Germinal center (tissue), 1 donor: Measurements from ENCODE around the gene RRP9.
"Not testable (repeated sequence)": the region's sequence is repeated elsewhere in the genome, so short reads cannot be mapped to it uniquely, and the experiment has no call there.

Experiments used
- DNase-seq: peaks from one replicate; pipeline ENCODE4 v3.0.0; 2012; ENCODE audit warnings: mixed read lengths, low spot score

Gene RRP9

GRCh38 chr3:51941798-51942602 is at the start of gene RRP9, which contains the start of gene PARP3:
Gene RRP9, minus strand, starts transcription at chr3:51941904. Its CDS starts 37 bp downstream, at chr3:51941867.
Gene PARP3, plus strand, starts transcription at chr3:51942363. Its CDS starts 993 bp downstream, at chr3:51943356.
- peak; percentile 99 for DNase-seq

- not testable (repeated sequence) for DNase-seq
These were observed 48.8 kb upstream of the RRP9 start for GRCh38 chr3:51990501-51990971.

GRCh38 chr3:51988286-51989146 is 46.8 kb upstream of the RRP9 start:
- no peak for DNase-seq

- no peak for DNase-seq
These were observed 45.9 kb upstream of the RRP9 start for GRCh38 chr3:51987568-51987967.

- no peak for DNase-seq
These were observed 44.6 kb upstream of the RRP9 start for GRCh38 chr3:51986010-51986947.

GRCh38 chr3:51985063-51985462 is 43.4 kb upstream of the RRP9 start:
- DNase-seq: no peak

- no peak for DNase-seq
These were observed 42.6 kb upstream of the RRP9 start for GRCh38 chr3:51984269-51984647.

- no peak for DNase-seq
These were observed 42.0 kb upstream of the RRP9 start for GRCh38 chr3:51983578-51984268.

- DNase-seq: peak; percentile 84
These were observed 41.3 kb upstream of the RRP9 start, which contains the start of gene ACY1 for GRCh38 chr3:51982838-51983577. Gene ACY1, plus strand, starts transcription at chr3:51983535. Its CDS starts 530 bp downstream, at chr3:51984065.

- DNase-seq: peak; percentile 76
These were observed 40.7 kb upstream of the RRP9 start for GRCh38 chr3:51982352-51982837.

- DNase-seq: no peak
These were observed 38.5 kb upstream of the RRP9 start for GRCh38 chr3:51980253-51980652.

GRCh38 chr3:51978143-51978502 is 36.4 kb upstream of the RRP9 start:
- DNase-seq: no peak

- DNase-seq: no peak
These were observed 35.9 kb upstream of the RRP9 start for GRCh38 chr3:51977446-51978142.

- DNase-seq: peak; percentile 34
These were observed 34.3 kb upstream of the RRP9 start for GRCh38 chr3:51975852-51976549.

GRCh38 chr3:51974963-51975851 is 33.5 kb upstream of the RRP9 start, which contains the start of gene ABHD14A:
Gene ABHD14A, plus strand, starts transcription at chr3:51975064. Its CDS starts 72 bp downstream, at chr3:51975136.
- DNase-seq: peak; percentile 91

- DNase-seq: no peak
These were observed 32.7 kb upstream of the RRP9 start for GRCh38 chr3:51974277-51974962.

- DNase-seq: no peak
These were observed 29.6 kb upstream of the RRP9 start for GRCh38 chr3:51971350-51971749.
